Chondrocyte (in vitro differentiated cells): Measurements from ENCODE around the gene ADAM11. TPM values are rescaled to one million over a fixed set of nuclear protein-coding genes. Genes with fewer than 3 reads are reported as not detected.

ENCODE experiments used
- DNase-seq: peaks from one replicate; pipeline ENCODE4 v3.0.0; 2021; ENCODE audit warnings: mixed read lengths, low spot score
- H3K27ac Mint-ChIP-seq: one replicate; pipeline ENCODE4 v1.8.0; 2021; ENCODE audit warnings: mild to moderate bottlenecking, moderate library complexity, mixed read lengths; ENCODE audit not compliant: unreplicated experiment
- H3K27me3 Mint-ChIP-seq: 2 replicates; pipeline ENCODE4 v1.8.0; 2021; ENCODE audit warnings: low read depth, mixed read lengths
- H3K36me3 Mint-ChIP-seq: 2 replicates; pipeline ENCODE4 v1.8.0; 2021; ENCODE audit warnings: low read depth, mixed read lengths
- H3K4me1 Mint-ChIP-seq: 2 replicates; pipeline ENCODE4 v1.8.0; 2021; ENCODE audit warnings: low read depth, mild to moderate bottlenecking, mixed read lengths
- H3K4me3 Mint-ChIP-seq: one replicate; pipeline ENCODE4 v1.8.0; 2021; ENCODE audit warnings: mild to moderate bottlenecking, moderate library complexity, mixed read lengths; ENCODE audit not compliant: unreplicated experiment
- H3K9me3 Mint-ChIP-seq: 2 replicates; pipeline ENCODE4 v1.8.0; 2021; ENCODE audit warnings: low read depth, mixed read lengths
- CTCF ChIP-seq: fragments of 200-600 bp; sonication (generic); IDR thresholded peaks from 2 replicates; pipeline ENCODE4 v1.5.0; 2021; ENCODE audit warnings: antibody characterized with exemption, mild to moderate bottlenecking, moderate library complexity
- total RNA-seq: library from RNA; stranded (reverse); gene quantifications from 3 replicates; pipeline ENCODE4 v1.2.1, GENCODE V29; 2021

Gene ADAM11
- total RNA-seq, 1 donor from 2014 or later = 0.47 TPM

- H3K36me3 Mint-ChIP-seq = no peaks in the 10 kb centered on the region
These were observed 10.9 kb downstream of the ADAM11 start for GRCh38 chr17:44769647-44770084.

GRCh38 chr17:44770166-44770925 is 11.6 kb downstream of the ADAM11 start:
- no peak for TF ChIP-seq CTCF
- no peak for DNase-seq
- Mint-ChIP-seq H3K27ac (no peak overlapping the region), H3K4me1 (peaks cover 3% of the 10 kb centered on the region), H3K4me3 (no peak overlapping the region), H3K9me3 (no peaks in the 10 kb centered on the region), H3K36me3 (no peaks in the 10 kb centered on the region), H3K27me3 (peaks cover 3% of the 10 kb centered on the region)

More at GRCh38 chr17:44769647-44770084, 10.9 kb downstream of the ADAM11 start:
- H3K4me1 Mint-ChIP-seq = no peaks in the 10 kb centered on the region
- no peak overlapping the region for H3K4me3 Mint-ChIP-seq
- no peaks in the 10 kb centered on the region for H3K9me3 Mint-ChIP-seq
- H3K27me3 Mint-ChIP-seq = peaks cover 3% of the 10 kb centered on the region
- no peak overlapping the region for H3K27ac Mint-ChIP-seq
- no peak for TF ChIP-seq CTCF
- peak; percentile 77 for DNase-seq

GRCh38 chr17:44772308-44773045 is 13.7 kb downstream of the ADAM11 start:
- H3K27me3 Mint-ChIP-seq = peaks cover 3% of the 10 kb centered on the region
- H3K4me3 Mint-ChIP-seq = no peak overlapping the region
- peak; percentile 77 for DNase-seq
- H3K9me3 Mint-ChIP-seq = no peaks in the 10 kb centered on the region
- no peak overlapping the region for H3K27ac Mint-ChIP-seq
- H3K36me3 Mint-ChIP-seq = no peaks in the 10 kb centered on the region
- H3K4me1 Mint-ChIP-seq = peaks cover 9% of the 10 kb centered on the region
- no peak for TF ChIP-seq CTCF

GRCh38 chr17:44773140-44773539 is 14.4 kb downstream of the ADAM11 start:
- H3K36me3 Mint-ChIP-seq = no peaks in the 10 kb centered on the region
- TF ChIP-seq CTCF = no peak
- H3K4me3 Mint-ChIP-seq = no peak overlapping the region
- peaks cover 3% of the 10 kb centered on the region for H3K27me3 Mint-ChIP-seq
- peak; percentile 76 for DNase-seq
- H3K9me3 Mint-ChIP-seq = no peaks in the 10 kb centered on the region
- peaks cover 9% of the 10 kb centered on the region for H3K4me1 Mint-ChIP-seq
- H3K27ac Mint-ChIP-seq = no peak overlapping the region

- peak; percentile 95 for TF ChIP-seq CTCF
- DNase-seq = peak; percentile 95
- Mint-ChIP-seq H3K27me3 (peaks cover 3% of the 10 kb centered on the region), H3K4me3 (peak overlapping the region; percentile 83), H3K36me3 (no peaks in the 10 kb centered on the region), H3K9me3 (no peaks in the 10 kb centered on the region), H3K4me1 (peaks cover 14% of the 10 kb centered on the region), H3K27ac (peak overlapping the region; percentile 49)
These were observed 15.7 kb downstream of the ADAM11 start for GRCh38 chr17:44774271-44775135.
